ENCODE data around the gene RIMS3.

The RIMS3 gene

GRCh38 chr1:40691538-40692428, 26.3 kb upstream of the RIMS3 start, which contains the start of gene NFYC:
NFYC (plus strand) TSS chr1:40691704; CDS start chr1:40738844, 47,140 bp downstream.
- DNase-seq, result peak; percentile 97 to 98

GRCh38 chr1:40690771-40691537, 25.5 kb upstream of the RIMS3 start:
- peak in 1 of 2 donors; percentile 28 for DNase-seq

GRCh38 chr1:40689737-40690136, 24.3 kb upstream of the RIMS3 start:
- DNase-seq, result no peak

GRCh38 chr1:40687661-40688060, 22.2 kb upstream of the RIMS3 start:
- DNase-seq, result no peak

GRCh38 chr1:40687059-40687458, 21.6 kb upstream of the RIMS3 start:
- no peak for DNase-seq

GRCh38 chr1:40684669-40685068, 19.2 kb upstream of the RIMS3 start:
- DNase-seq, result no peak

- DNase-seq, result no peak
Measured at GRCh38 chr1:40679165-40679953, 13.9 kb upstream of the RIMS3 start.

GRCh38 chr1:40676501-40676900, 11.0 kb upstream of the RIMS3 start:
- no peak for DNase-seq

- no peak for DNase-seq
Measured at GRCh38 chr1:40673452-40673851, 8.0 kb upstream of the RIMS3 start.

GRCh38 chr1:40668769-40669525, 3.5 kb upstream of the RIMS3 start:
- peak; percentile 85 to 86 for DNase-seq

GRCh38 chr1:40664791-40665190, 691 bp downstream of the RIMS3 start:
- DNase-seq, result no peak

GRCh38 chr1:40664167-40664537, 1.3 kb downstream of the RIMS3 start:
- no peak for DNase-seq

GRCh38 chr1:40663324-40664166, 1.9 kb downstream of the RIMS3 start:
- no peak for DNase-seq

GRCh38 chr1:40662864-40663263, 2.6 kb downstream of the RIMS3 start:
- no peak for DNase-seq

- no peak for DNase-seq
Measured at GRCh38 chr1:40662151-40662550, 3.3 kb downstream of the RIMS3 start.

GRCh38 chr1:40661678-40662077, 3.8 kb downstream of the RIMS3 start:
- DNase-seq, result no peak

- no peak for DNase-seq
Measured at GRCh38 chr1:40659649-40659947, 5.9 kb downstream of the RIMS3 start.

- DNase-seq, result no peak
Measured at GRCh38 chr1:40658751-40659648, 6.5 kb downstream of the RIMS3 start.

GRCh38 chr1:40657046-40657445, 8.4 kb downstream of the RIMS3 start:
- no peak for DNase-seq

GRCh38 chr1:40653851-40654537, 11.5 kb downstream of the RIMS3 start:
- no peak for DNase-seq
